ENCODE data around the gene BICDL2.

The BICDL2 gene

GRCh38 chr16:3007059-3007956 is 29.4 kb downstream of the BICDL2 start:
- DNase-seq: no peak

DNA sequence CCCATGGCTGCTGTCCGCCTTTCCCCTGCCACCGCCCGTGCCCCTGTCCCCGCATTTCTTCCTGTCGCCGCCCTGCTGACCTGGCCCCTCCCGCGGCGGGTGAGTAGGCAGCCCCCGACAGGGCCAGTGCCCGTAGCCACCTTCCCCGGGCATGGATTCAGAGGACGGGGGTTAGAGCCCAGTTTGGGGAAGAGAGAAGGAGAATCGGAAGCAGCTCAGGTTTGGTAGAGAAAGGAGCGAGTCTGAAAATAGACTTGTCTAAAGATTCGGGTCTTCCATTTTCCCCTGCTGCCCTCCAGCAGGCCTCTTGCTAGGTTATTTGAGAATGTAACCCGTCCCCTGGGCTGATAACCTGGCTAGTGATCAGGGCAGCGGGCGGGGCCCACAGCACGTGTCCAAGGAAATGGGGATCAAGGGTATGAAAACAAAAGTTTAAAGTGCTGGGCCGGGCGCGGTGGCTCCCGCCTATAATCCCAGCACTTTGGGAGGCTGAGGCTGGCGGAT is 31.9 kb downstream of the BICDL2 start:
- DNase-seq: no peak

- DNase-seq: no peak
These were observed 32.4 kb downstream of the BICDL2 start for GRCh38 chr16:3004319-3004718.

- peak; percentile 98 for DNase-seq
These were observed 33.0 kb downstream of the BICDL2 start for GRCh38 chr16:3003582-3004270.

DNA sequence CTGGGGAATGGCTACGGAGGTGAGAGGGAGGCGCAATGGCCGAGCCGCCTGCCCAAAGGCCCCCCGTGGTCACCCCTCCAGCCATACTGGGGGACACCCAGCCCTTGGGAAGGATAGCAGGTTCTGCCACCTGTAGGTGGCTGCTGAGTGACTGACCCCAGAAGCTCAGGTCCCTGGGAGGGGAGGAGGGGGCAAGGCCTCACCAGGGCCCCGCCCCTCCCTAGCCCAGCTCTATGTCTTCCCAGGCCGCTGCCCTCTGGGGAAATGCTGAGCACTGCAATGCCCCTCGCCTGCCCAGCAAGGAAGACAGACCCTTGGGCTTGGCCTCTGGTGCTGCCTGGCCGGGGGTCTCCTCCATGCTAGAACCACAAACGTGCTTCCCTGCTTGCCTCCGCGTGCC is 35.4 kb downstream of the BICDL2 start:
- DNase-seq: no peak

DNA sequence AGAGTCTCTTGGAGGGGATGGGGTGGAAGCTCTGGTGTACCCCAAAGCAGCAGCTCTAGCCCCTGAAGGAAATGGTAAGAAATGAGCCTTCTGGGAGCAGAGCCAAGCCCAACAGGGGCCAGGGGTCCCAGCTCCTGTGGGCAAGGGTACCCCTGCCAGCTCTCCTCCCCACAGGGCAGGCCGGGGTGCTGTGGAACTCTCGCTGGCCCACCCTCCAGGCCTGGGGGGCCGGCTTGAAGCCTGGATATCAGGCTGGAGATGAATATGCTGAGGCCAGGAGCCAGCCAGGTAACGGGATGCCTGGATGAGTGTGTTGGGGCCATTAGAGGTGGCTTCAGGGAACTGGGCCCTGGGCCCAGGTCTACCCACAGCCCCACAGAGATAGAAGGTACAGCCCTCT is 36.2 kb downstream of the BICDL2 start:
- DNase-seq: no peak

- DNase-seq: no peak
These were observed 36.8 kb downstream of the BICDL2 start for GRCh38 chr16:2999929-3000328.

DNA sequence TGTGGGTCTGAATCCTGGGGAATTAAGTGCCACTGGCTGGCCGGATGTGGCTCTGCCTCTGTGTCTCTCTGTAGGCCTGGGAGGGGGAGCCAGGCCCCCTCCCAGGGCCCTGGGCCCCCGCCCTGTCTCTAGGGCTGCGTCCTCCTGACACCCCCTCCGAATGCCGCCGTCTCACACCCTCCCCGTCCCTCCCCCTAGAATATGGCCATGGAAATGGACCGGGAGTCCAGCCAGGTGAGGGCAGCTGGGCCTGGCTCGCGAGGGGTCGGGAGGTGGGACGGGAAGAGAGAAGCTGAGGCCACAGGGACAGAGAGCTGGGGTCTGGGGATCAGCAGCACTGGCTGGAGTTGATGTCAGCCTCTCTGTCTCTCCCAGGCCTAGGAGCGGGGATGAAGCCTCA is 40.4 kb downstream of the BICDL2 start:
- no peak for DNase-seq

GRCh38 chr16:2992383-2993081 is 44.2 kb downstream of the BICDL2 start:
- no peak for DNase-seq

GRCh38 chr16:2991566-2992261 is 45.0 kb downstream of the BICDL2 start:
- DNase-seq: no peak

DNA sequence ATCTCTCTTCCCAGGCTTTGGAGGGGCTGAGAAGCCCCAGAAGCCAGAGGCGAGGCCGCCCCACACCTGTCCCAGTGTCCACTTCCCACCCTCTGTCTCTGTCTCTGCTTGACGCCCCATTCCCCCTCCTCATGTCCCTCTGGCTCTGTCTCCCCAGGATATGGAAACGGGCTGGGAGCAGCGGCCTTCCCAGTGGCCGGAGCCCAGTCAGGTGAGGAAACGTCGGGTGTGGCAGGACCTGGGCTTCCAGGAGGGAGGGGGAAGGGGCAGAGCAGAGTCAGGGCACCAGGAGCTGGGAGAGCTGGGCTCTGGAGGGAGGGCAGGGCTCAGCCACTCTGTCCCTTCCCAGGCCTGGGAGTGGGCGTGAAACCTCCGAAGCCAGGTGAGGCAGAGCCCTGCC is 45.9 kb downstream of the BICDL2 start:
- DNase-seq: no peak

DNA sequence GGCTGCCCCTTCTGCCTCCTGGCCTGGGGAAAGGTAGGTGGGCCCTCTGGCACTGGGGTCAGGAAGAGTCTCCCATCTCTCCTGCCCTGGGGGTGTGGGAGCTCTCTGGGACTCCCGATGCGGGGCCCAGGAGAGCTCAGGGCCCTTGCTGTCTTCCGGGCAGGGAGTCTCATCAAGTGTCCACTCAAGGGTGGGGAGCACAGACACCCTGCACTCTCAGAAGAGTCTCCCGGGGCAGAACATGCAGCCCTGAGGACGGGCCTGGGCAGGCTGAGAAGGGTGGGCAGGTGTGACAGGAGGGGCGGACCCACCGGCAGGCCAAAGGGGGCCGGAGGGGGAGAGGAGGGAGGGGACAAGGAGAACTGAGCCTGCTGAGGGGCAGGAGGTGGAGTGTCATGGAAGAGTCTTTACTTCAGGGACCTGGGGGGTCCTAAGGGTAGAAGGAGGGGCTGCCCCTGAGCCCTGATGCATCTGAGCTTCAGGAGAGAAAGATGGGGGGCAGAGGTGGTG is 48.1 kb downstream of the BICDL2 start:
- DNase-seq: no peak

DNA sequence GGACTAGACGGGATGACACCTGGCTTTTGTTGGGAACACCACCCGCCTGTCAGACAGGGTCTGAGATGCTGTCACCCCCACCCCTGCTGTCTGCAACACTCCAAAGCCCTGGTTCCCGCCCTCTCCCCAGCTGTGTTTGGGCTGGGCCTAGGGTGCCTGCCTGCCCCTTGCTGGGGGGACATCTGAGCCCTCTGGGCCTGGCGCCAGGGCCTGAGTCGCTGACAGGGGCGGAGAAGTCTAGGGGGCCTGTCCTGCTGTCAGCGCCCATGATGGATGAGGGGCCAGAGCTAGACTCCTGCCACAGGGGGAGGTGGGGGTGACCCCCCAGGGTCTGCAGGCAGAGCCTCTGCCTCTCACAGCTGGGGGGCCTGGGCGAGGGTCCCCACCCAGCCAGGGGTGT is 48.9 kb downstream of the BICDL2 start:
- no peak for DNase-seq

DNA sequence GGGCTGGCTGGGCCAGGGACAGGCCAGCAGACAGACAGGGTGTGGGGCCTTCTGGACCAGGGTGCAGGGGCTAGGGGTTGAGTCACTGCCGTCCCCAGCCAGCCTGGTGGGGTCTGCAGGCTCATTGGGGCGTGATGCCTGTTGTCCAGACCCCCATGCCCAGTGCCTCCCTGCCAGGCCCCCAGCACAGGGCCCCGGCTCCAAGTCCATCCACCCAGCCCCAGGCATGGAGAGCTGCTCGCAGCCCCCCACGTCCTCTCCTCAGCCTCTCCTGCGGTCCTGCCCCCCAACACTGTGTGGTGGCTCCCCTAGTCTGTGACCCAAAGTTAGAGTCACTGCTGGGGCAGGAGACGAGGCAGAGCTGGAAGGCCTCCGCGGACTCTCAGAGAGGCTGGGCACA is 49.5 kb downstream of the BICDL2 start:
- no peak for DNase-seq

- DNase-seq: no peak
These were observed 50.0 kb downstream of the BICDL2 start for GRCh38 chr16:2986623-2987188.

DNA sequence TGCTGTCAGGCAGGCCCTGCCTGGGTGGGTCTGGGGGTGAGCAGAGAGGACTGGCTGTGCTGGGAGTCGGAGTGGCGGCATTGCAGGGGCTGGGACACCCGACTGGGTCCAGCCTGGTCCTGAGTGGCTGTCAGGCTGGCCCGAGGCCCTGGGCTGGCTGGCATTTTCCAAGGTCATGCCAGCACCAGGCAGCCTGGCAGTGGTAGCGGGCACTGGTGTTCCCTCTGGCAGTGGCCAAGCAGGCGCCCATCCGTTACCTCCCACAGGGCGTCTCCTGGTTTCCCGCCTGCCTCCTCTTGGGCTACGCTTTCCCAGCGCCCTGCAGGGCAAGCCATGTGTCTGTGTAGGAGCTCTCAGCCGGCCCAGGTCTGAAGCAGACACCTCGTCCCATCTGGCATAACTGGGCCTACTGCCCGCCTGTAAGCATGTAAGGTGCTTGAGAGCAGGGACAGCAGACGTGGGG is 50.8 kb downstream of the BICDL2 start:
- DNase-seq: no peak

- no peak for DNase-seq
These were observed 51.3 kb downstream of the BICDL2 start for GRCh38 chr16:2985462-2985861.

DNA sequence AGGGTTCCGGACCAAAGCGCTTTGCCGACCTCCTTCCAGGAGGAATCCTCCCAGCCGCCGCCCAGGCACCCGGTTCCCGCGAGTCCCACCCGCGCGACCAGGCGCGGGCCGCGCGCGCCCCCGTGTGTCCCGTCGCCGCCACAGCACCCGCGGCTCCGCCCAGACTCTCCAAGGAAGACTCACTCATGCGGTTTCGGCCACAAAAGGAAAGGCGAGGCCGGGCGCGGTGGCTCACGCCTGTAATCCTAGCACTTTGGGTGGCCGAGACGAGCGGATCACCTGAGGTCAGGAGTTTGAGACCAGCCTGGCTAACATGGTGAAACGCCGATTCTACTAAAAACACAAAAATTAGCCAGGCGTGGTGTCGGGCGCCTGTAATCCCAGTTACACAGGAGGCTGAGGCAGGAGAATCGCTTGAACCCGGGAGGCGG is 53.0 kb downstream of the BICDL2 start:
- peak; percentile 93 for DNase-seq

- DNase-seq: no peak
These were observed 54.3 kb downstream of the BICDL2 start for GRCh38 chr16:2982402-2982801.

- DNase-seq: no peak
These were observed 54.9 kb downstream of the BICDL2 start for GRCh38 chr16:2981899-2982250.

DNA sequence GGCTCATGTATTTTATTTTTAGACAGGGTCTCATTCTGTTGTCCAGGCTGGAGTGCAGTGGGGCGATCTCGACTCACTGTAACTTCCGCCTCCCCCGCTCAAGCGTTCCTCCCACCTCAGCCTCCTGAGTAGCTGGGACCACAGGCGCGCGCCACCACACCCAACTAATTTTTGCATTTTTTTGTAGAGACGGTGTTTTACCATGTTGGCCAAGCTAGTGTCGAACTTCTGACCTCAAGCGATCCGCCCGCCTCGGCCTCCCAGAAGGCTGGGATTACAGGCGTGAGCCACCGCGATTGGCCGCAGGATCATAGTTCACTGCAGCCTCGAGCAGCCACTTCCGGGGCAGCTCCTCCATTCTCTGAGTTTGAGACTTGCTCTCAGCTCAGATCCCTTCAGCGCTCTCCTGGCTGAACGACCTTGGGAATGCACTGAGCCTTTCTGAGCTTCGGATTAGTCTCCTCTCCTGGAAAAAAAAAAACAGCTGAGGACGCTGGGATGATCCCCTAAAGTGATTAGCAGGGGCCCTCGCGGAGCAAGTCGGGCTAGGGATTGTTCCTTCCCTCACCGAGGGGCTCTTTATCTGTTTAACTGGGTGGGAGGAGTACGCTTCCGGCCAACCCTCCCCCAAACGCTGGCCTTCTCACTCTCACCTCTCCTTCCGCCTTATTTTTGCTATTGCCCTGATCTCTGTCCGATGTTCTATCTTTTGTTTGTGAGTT is 55.4 kb downstream of the BICDL2 start:
- peak; percentile 19 for DNase-seq
